Measurements from ENCODE around the gene SOX18. TPM values are rescaled to one million over a fixed set of nuclear protein-coding genes. Genes with fewer than 3 reads are reported as not detected.

Gene SOX18
- total RNA-seq, 1 experiment from 2014 or later = 0.30 TPM

GRCh38 chr20:64000906-64001305 is 48.5 kb downstream of the SOX18 start:
- DNase-seq (ENCODE audit: low spot score) = no peak
- Histone ChIP-seq H3K36me3 (ENCODE audit: insufficient read depth, low read length, poor library complexity, severe bottlenecking) (peaks cover 65% of the 10 kb centered on the region), H3K27ac (ENCODE audit: low read depth, low read length, poor library complexity, severe bottlenecking) (no peak overlapping the region), H3K9me3 (ENCODE audit: low read depth, low read length, poor library complexity, severe bottlenecking) (no peaks in the 10 kb centered on the region), H3K4me3 (ENCODE audit: low read depth, low read length, poor library complexity, severe bottlenecking) (no peak overlapping the region), H3K4me1 (ENCODE audit: insufficient read depth, low read length, poor library complexity, severe bottlenecking) (no peaks in the 10 kb centered on the region), H3K27me3 (replicated peaks; ENCODE audit: insufficient read depth, low read depth, low read length, poor library complexity) (no peaks in the 10 kb centered on the region)
- no TSS peak for BruUV-seq (replicated peaks)
- ChIA-PET CTCF (no interaction called here), POLR2A (ENCODE audit: low non-redundant PET) (no interaction called here)
- TF ChIP-seq, protein P1, sequence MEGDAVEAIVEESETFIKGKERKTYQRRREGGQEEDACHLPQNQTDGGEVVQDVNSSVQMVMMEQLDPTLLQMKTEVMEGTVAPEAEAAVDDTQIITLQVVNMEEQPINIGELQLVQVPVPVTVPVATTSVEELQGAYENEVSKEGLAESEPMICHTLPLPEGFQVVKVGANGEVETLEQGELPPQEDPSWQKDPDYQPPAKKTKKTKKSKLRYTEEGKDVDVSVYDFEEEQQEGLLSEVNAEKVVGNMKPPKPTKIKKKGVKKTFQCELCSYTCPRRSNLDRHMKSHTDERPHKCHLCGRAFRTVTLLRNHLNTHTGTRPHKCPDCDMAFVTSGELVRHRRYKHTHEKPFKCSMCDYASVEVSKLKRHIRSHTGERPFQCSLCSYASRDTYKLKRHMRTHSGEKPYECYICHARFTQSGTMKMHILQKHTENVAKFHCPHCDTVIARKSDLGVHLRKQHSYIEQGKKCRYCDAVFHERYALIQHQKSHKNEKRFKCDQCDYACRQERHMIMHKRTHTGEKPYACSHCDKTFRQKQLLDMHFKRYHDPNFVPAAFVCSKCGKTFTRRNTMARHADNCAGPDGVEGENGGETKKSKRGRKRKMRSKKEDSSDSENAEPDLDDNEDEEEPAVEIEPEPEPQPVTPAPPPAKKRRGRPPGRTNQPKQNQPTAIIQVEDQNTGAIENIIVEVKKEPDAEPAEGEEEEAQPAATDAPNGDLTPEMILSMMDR (conservative IDR thresholded peaks at IDR 0.05; ENCODE audit: low read depth, low read length) = no peak
- TF ChIP-seq EZH2 (IDR thresholded peaks at IDR 0.05; ENCODE audit: borderline replicate concordance, low read depth, low read length, poor library complexity, severe bottlenecking) = no peak
- intact Hi-C loops (cut with micrococcal nuclease; ENCODE audit: unreplicated experiment) = no loop called here

Small RNA genes within 50 kb of the gene (microRNA-seq; reads per million reads assigned to microRNA genes)
- gene MIR6813 = not detected

Other genes with a start within 250 kb of the SOX18 start
- 0.96 and 1.1 TPM in 2 replicates for gene ZBTB46, start 218.4 kb downstream of the SOX18 start, total RNA-seq (2021)
- not detected in 2 replicates for gene ABHD16B, start 188.1 kb downstream of the SOX18 start, total RNA-seq (2021)
- gene TPD52L2, start 184.4 kb downstream of the SOX18 start, total RNA-seq (2021) = 80.1 and 89.9 TPM in 2 replicates
- 43.6 and 44.9 TPM in 2 replicates for gene DNAJC5, start 154.5 kb downstream of the SOX18 start, total RNA-seq (2021)
- gene UCKL1, start 93.2 kb downstream of the SOX18 start, total RNA-seq (2021) = 48.1 and 53.3 TPM in 2 replicates
- 28.9 and 30.8 TPM in 2 replicates for gene ZNF512B, start 79.7 kb downstream of the SOX18 start, total RNA-seq (2021)
- gene SAMD10, start 70.0 kb downstream of the SOX18 start, total RNA-seq (2021) = 6.3 and 7.2 TPM in 2 replicates
- gene PRPF6, start 68.5 kb downstream of the SOX18 start, total RNA-seq (2021) = 86.3 and 93.2 TPM in 2 replicates
- 2.4 and 2.5 TPM in 2 replicates for gene C20orf204, start 13.5 kb downstream of the SOX18 start, total RNA-seq (2021)
- gene TCEA2, start 13.6 kb upstream of the SOX18 start, total RNA-seq (2021) = 35.0 and 41.3 TPM in 2 replicates
- gene RGS19, start 29.9 kb upstream of the SOX18 start, total RNA-seq (2021) = 14.4 and 16.4 TPM in 2 replicates
- gene OPRL1, start 30.4 kb upstream of the SOX18 start, total RNA-seq (2021) = 0.32 and 0.46 TPM in 2 replicates
- 0.37 and 0.62 TPM in 2 replicates for gene LKAAEAR1, start 34.8 kb upstream of the SOX18 start, total RNA-seq (2021)
- gene NPBWR2, start 57.9 kb upstream of the SOX18 start, total RNA-seq (2021) = not detected in 2 replicates
- not detected in 2 replicates for gene MYT1, start 114.8 kb upstream of the SOX18 start, total RNA-seq (2021)
- gene PCMTD2, start 206.1 kb upstream of the SOX18 start, total RNA-seq (2021) = 57.1 and 68.9 TPM in 2 replicates